AG09309 (cell line): ENCODE data around the gene NPBWR2.
A peak's percentile ranks its signal among the peaks of the same experiment; 100 is the strongest.

Experiments used
- DNase-seq: peaks from one replicate; pipeline ENCODE4 v3.0.0-alpha.2; 2010; ENCODE audit warnings: low read depth
- H3K4me3 ChIP-seq: 2 replicates; pipeline ENCODE4 v1.5.1; 2011; ENCODE audit warnings: mild to moderate bottlenecking, low read depth, low read length, moderate library complexity; ENCODE audit not compliant: control insufficient read depth
- TF ChIP-seq, protein P1 (sequence below): IDR thresholded peaks from 2 replicates; pipeline ENCODE4 v1.5.1; 2011; ENCODE audit warnings: mild to moderate bottlenecking, low read depth, low read length, inconsistent platforms; ENCODE audit not compliant: insufficient read depth, control insufficient read depth; ENCODE audit errors: missing control alignments

Gene NPBWR2

DNA sequence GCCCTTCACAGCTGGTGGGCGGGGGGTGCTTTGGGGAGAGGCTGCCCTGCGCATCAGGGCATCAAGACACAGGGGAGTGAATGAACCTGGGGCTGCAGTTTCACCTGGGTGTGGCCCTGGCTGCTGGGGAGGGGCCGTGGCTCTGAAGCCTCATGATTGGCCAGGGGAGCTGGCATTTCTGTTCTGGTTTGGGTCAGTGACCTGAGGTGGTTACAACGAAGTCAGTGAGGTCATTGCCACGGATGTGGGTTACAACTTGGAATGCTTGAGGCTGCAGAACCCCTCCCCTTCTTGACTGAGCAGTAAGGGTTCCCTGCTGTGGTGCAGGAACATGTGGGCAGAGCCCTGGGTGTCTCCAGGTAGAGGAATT, 41.4 kb downstream of the NPBWR2 start:
- TF ChIP-seq, protein P1, sequence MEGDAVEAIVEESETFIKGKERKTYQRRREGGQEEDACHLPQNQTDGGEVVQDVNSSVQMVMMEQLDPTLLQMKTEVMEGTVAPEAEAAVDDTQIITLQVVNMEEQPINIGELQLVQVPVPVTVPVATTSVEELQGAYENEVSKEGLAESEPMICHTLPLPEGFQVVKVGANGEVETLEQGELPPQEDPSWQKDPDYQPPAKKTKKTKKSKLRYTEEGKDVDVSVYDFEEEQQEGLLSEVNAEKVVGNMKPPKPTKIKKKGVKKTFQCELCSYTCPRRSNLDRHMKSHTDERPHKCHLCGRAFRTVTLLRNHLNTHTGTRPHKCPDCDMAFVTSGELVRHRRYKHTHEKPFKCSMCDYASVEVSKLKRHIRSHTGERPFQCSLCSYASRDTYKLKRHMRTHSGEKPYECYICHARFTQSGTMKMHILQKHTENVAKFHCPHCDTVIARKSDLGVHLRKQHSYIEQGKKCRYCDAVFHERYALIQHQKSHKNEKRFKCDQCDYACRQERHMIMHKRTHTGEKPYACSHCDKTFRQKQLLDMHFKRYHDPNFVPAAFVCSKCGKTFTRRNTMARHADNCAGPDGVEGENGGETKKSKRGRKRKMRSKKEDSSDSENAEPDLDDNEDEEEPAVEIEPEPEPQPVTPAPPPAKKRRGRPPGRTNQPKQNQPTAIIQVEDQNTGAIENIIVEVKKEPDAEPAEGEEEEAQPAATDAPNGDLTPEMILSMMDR: no peak
- no peak overlapping the region for H3K4me3 ChIP-seq
- peak; percentile 37 for DNase-seq

DNA sequence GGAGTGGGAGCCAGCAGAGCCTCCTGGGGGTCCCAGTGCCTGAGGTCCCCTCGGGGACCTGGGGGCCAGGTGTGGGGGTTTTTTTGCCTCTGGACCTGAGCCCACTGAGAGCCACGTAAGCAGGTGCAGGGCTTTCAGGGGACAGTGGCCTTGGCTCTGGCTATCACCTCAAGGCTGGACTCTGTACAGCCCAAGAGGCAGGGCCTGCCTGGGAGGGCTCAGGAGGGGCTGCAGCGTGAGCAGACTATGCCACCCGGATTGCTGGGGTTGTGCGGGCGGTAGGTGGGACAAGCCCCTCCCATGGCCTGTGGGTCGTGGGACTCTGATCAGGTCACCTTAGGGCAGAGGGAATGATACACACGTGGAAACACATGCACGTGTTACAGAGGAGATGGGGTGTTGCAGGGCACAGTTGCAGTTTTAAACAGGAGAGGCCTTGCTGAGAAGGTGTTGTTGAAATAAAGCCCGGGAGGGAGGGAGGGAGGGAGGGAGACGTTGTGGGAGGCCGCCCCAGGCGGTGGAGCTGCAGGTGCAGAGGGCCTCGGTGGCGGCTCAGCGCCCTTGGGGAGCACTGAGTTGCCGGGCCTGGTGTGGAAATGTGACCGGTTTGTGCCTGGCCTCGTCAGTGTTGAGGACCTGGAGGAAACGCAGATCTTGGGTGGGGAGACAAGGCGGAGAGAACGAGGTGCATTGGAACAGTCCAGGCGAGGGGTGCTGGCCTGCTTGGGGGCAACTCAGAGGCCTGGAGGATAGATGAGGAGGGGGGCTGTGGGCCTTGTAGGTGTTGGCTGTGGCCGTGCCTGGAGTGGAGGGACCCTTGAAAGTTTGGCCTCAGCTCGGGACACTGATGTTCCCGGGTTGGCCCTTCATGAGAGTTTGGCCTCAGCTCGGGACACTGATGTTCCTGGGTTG, 42.0 kb downstream of the NPBWR2 start:
- H3K4me3 ChIP-seq: no peak overlapping the region
- TF ChIP-seq, protein P1: no peak
- DNase-seq: no peak

DNA sequence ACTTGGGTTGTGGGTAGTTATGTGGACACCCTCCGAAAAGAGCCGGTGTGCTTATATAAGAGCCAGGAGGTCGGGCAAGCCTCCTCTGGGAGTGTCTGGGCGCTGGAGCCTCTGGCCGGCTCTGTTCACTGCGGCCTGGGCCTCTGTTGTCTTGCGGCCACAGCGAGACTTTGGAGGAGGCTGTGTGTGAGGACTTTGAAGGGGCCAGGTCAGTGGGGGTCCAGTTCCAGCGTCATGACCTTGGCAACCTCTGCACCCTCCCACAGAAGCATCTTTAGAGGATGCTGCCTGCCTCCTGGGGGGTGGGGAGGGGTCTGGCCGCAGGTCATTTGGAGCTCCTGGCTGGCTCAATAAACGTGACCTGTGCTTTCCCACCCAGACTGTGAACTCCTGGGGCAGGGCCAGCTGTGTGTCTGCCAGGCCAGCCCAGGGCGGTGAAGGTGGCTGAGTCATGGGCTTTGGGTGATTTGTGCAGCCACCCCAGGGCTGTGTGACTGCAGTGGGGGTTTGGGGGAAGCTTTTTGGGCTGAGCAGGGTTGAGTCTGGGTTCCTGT, 43.1 kb downstream of the NPBWR2 start:
- peak overlapping the region; percentile 68 for H3K4me3 ChIP-seq
- TF ChIP-seq, protein P1: no peak

DNA sequence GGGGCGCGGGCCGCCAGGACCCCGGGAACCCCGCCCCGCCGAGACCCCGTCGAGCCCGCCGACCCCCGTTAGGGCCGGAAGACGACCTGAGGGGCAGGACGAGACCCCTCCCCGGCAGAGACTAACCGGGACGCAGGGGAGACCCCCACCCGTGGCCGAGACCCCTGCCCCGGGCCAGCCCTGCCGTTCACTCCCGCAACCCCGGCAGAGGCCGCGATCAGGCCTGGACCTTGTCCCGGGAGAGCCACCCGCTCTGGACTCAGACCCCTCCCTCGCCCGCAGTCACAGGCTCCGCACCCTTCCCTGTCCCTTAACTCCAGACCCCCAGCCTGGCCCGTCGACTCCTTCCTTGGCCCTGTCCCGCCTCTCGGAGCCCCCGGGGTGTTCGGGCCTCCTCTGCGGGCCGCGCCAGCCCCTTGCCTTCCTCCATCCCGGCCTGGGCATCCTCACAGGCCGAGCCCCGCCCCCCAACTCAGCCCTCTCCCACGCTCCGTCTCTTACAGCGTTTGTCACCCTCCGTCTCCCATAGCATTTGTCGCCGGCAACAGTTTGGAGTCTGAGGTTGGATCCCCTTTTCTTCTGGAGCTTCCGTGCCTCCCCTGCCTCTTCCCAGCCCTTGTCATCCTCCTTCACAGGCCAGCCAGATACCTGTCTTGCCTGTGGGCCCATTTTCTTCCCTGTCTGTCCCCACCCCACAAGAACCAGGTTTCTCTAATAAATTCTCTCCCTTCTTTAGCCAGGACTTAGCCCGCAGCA, 43.8 kb downstream of the NPBWR2 start:
- peak overlapping the region; percentile 68 for H3K4me3 ChIP-seq
- TF ChIP-seq, protein P1: no peak
- no peak for DNase-seq

More for the DNA sequence above, 43.1 kb downstream of the NPBWR2 start:
- no peak for DNase-seq

GRCh38 chr20:64062596-64063388, 44.6 kb downstream of the NPBWR2 start, which contains the start of gene TCEA2:
Gene TCEA2 (plus strand): TSS chr20:64063198. CDS start chr20:64063313, 115 bp downstream.
- TF ChIP-seq, protein P1: no peak
- peak; percentile 73 for DNase-seq
- H3K4me3 ChIP-seq: peak within 1 kb of the TSS; percentile 68

DNA sequence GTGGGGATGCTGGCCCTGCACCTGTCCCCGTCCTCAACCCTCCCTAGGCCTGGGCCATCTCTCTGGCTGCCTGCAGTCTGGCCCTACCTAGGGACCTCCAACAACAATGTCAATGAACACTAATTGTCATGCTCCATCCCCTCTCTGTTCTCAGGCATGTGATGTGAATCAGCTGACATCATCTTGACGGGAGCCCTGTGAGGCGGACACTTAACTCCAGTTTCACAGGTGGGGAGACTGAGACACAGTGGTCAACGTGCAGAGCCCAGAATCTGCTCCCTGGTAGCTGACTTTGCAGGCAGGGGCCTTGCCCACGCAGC, 45.1 kb downstream of the NPBWR2 start:
- peak overlapping the region; percentile 51 for H3K4me3 ChIP-seq
- no peak for DNase-seq
- TF ChIP-seq, protein P1: no peak
